ENCODE measurements around the gene TFCP2.

The TFCP2 gene

DNA sequence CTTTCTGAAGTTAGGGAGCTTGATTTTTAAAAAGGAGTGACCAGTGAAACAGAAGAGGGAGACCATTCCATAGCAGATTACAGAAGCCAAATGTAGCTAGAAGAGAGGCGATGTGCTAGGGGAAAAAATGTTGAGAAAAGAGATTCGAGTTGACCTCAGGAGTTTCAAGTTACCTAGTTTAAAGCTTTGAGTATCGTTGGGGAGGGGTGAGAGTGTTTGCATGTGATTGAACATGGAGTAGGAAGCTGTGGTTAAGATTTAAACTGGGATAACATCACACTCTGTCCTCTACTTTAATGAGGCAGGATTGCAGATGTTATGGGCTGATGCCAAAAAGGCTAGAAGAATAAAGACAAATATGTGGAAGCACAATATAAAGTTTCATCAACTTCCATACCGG, 121.1 kb downstream of the TFCP2 start (continued):
- TF ChIP-seq HIC1 (tag by site-specific recombination; IDR thresholded peaks at IDR 0.05) (peak; percentile 57), BCL11A (tag by site-specific recombination; IDR thresholded peaks at IDR 0.05; ENCODE audit: low read depth) (0 out of 2 replicates have a peak, but pooled peaks have one; percentile 33), TSHZ1 (tag by site-specific recombination; IDR thresholded peaks at IDR 0.05; ENCODE audit: borderline replicate concordance) (peak; percentile 30; the same call in 1 of the 2 replicates), RBAK (tag by site-specific recombination; IDR thresholded peaks at IDR 0.05) (no peak), GFI1B (tag by site-specific recombination; IDR thresholded peaks at IDR 0.05) (peak; percentile 91), ZNF843 (tag by site-specific recombination; IDR thresholded peaks at IDR 0.05) (0 out of 2 replicates have a peak, but pooled peaks have one; percentile 30), ZNF211 (tag by site-specific recombination; IDR thresholded peaks at IDR 0.05; ENCODE audit: low read depth) (no peak), ZNF654 (tag by site-specific recombination; IDR thresholded peaks at IDR 0.05; ENCODE audit: low read depth) (0 out of 2 replicates have a peak, but pooled peaks have one; percentile 2), SALL2 (tag by site-specific recombination; IDR thresholded peaks at IDR 0.05; ENCODE audit: borderline replicate concordance) (no peak), KLF1 (tag by site-specific recombination; IDR thresholded peaks at IDR 0.05) (no peak)
- TF ChIP-seq, protein P1, sequence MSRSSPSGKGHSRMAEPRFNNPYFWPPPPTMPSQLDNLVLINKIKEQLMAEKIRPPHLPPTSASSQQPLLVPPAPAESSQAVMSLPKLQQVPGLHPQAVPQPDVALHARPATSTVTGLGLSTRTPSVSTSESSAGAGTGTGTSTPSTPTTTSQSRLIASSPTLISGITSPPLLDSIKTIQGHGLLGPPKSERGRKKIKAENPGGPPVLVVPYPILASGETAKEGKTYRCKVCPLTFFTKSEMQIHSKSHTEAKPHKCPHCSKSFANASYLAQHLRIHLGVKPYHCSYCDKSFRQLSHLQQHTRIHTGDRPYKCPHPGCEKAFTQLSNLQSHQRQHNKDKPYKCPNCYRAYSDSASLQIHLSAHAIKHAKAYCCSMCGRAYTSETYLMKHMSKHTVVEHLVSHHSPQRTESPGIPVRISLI (tag by site-specific recombination; IDR thresholded peaks at IDR 0.05), result 0 out of 2 replicates have a peak, but pooled peaks have one; percentile 42
- TF ChIP-seq, protein P2, sequence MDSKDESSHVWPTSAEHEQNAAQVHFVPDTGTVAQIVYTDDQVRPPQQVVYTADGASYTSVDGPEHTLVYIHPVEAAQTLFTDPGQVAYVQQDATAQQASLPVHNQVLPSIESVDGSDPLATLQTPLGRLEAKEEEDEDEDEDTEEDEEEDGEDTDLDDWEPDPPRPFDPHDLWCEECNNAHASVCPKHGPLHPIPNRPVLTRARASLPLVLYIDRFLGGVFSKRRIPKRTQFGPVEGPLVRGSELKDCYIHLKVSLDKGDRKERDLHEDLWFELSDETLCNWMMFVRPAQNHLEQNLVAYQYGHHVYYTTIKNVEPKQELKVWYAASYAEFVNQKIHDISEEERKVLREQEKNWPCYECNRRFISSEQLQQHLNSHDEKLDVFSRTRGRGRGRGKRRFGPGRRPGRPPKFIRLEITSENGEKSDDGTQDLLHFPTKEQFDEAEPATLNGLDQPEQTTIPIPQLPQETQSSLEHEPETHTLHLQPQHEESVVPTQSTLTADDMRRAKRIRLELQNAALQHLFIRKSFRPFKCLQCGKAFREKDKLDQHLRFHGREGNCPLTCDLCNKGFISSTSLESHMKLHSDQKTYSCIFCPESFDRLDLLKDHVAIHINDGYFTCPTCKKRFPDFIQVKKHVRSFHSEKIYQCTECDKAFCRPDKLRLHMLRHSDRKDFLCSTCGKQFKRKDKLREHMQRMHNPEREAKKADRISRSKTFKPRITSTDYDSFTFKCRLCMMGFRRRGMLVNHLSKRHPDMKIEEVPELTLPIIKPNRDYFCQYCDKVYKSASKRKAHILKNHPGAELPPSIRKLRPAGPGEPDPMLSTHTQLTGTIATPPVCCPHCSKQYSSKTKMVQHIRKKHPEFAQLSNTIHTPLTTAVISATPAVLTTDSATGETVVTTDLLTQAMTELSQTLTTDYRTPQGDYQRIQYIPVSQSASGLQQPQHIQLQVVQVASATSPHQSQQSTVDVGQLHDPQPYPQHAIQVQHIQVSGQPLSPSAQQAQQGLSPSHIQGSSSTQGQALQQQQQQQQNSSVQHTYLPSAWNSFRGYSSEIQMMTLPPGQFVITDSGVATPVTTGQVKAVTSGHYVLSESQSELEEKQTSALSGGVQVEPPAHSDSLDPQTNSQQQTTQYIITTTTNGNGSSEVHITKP (tag by site-specific recombination; IDR thresholded peaks at IDR 0.05), result peak; percentile 52; the same call in 1 of the 2 replicates
- TF ChIP-seq, protein P3, sequence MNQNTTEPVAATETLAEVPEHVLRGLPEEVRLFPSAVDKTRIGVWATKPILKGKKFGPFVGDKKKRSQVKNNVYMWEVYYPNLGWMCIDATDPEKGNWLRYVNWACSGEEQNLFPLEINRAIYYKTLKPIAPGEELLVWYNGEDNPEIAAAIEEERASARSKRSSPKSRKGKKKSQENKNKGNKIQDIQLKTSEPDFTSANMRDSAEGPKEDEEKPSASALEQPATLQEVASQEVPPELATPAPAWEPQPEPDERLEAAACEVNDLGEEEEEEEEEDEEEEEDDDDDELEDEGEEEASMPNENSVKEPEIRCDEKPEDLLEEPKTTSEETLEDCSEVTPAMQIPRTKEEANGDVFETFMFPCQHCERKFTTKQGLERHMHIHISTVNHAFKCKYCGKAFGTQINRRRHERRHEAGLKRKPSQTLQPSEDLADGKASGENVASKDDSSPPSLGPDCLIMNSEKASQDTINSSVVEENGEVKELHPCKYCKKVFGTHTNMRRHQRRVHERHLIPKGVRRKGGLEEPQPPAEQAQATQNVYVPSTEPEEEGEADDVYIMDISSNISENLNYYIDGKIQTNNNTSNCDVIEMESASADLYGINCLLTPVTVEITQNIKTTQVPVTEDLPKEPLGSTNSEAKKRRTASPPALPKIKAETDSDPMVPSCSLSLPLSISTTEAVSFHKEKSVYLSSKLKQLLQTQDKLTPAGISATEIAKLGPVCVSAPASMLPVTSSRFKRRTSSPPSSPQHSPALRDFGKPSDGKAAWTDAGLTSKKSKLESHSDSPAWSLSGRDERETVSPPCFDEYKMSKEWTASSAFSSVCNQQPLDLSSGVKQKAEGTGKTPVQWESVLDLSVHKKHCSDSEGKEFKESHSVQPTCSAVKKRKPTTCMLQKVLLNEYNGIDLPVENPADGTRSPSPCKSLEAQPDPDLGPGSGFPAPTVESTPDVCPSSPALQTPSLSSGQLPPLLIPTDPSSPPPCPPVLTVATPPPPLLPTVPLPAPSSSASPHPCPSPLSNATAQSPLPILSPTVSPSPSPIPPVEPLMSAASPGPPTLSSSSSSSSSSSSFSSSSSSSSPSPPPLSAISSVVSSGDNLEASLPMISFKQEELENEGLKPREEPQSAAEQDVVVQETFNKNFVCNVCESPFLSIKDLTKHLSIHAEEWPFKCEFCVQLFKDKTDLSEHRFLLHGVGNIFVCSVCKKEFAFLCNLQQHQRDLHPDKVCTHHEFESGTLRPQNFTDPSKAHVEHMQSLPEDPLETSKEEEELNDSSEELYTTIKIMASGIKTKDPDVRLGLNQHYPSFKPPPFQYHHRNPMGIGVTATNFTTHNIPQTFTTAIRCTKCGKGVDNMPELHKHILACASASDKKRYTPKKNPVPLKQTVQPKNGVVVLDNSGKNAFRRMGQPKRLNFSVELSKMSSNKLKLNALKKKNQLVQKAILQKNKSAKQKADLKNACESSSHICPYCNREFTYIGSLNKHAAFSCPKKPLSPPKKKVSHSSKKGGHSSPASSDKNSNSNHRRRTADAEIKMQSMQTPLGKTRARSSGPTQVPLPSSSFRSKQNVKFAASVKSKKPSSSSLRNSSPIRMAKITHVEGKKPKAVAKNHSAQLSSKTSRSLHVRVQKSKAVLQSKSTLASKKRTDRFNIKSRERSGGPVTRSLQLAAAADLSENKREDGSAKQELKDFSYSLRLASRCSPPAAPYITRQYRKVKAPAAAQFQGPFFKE (tag by site-specific recombination; IDR thresholded peaks at IDR 0.05; ENCODE audit: borderline replicate concordance), result no peak
